ENCODE results near the gene SPPL3.

Gene SPPL3

DNA sequence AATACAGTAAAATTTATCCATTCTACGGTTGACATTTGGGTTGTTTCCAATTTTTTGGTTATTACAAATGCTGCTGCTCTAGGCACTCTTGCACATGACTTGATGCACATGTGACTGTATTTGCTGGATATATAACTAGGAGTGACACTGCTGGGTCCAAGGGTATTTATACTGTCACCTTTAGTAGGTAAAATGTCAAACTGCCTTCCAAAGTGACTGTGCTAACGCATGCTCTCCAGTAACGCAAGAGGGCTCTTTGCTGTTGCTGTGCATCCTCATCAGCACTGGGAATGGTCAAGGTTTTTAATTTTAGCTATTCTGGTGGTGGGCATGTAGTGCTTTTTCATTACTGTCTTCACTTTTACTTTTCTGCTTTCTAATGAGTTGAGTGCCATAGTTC, 116.3 kb downstream of the SPPL3 start:
- no peak for DNase-seq (ENCODE audit: low spot score)

DNA sequence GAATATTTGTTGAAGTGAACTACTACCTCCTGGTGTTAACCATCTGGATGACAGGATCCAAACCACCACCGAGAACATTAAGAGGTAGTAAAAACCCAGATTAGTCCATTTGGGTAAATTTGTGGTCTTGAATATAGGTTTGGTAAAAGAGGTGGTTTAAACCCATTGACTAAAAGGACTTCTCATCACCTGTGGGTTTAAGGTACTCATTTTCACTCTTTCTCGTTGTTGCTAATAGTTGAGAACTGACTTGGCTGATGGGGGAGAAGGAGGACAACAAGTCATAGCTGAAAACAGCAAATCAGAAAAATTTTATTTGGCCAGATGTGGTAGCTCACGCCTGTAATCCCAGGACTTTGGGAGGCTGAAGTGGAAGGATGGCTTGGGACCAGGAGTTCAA, 119.4 kb downstream of the SPPL3 start:
- no peak for DNase-seq (ENCODE audit: low spot score)

DNA sequence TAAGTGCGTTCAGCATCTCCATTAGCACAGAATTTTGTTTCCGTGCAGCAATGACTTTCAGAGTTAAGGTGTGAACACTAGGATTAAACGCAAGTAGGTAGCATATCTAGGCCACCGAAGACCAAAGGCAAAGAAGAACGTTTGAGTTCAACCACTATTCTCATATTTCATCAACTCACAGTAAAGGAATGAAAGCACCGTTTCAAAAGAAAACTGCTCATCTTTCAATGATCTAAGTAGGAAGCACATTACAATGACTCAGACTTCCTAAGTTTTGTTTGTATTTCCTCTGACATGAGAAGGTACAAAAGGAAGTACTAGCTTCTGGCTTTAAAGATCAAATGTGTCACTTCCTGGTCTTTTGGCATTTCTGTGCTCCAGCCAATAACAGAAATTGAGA, 121.0 kb downstream of the SPPL3 start:
- peak; percentile 35 for DNase-seq (ENCODE audit: low spot score)

DNA sequence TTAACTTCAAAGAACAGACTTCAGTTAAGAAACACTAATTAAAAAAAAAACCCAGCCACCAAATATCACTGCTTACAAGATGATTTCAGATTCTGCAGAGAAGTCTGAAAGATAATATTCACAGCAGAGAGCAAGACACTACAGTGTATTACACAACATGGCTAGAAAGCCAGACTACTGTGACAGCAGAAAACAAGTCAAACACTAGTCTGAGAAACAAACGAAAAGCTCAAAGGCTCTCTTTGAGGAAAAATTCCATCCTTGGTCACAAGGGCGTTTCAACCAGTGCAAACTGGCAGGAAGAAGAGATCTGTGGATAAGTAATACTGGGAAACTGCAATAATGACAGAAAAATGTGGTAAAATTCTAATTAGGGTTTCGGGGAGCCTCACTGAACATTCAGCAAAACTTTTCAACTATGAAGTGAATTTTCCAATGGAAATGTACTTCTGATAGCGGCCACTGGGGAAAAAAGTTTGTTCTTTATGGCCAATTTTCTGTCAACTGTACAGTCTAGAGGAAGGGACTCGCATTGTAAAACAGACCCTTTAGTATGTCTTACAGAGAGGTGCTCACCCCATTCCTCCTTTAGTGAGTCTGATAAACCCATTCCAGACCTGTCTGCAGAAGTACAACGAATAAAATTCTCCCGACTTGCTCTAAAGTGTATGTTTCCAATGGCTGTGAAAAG, 128.2 kb downstream of the SPPL3 start:
- DNase-seq (ENCODE audit: low spot score), result peak; percentile 76

DNA sequence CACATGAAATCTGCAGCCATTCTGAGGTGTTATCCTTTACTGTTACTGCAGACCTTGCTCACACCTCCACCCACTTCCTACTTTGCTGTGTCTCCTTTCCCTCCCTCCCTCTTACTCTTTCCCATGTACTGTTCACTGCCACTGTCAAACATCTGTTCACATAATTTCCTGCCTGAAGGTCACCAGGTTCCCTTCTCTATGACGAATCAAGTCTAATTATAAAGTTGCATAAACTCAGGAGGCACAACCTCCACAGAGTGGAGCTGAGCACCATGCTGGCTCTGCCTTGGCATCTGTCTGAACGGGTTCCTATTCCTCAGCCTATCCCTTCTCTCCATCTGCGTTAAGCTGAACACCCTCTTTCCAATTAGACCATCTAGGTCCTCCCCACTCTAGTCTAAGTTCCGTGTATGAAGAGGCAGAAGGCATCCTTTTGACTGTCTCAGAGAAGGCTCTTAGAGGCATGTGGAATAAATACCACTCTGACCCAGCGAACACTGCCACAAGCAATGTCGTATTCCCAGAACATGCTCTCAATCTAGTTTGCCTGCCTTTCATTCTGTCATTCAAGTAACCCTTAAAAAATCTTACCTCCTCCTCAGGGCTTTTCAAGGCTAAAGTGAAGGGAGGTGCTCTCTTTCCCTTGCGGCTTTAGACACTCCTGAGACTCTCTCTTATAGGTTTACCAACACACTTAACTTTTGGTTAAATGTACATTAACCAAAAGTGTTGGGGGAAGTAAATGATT, 129.8 kb downstream of the SPPL3 start:
- DNase-seq (ENCODE audit: low spot score), result no peak

DNA sequence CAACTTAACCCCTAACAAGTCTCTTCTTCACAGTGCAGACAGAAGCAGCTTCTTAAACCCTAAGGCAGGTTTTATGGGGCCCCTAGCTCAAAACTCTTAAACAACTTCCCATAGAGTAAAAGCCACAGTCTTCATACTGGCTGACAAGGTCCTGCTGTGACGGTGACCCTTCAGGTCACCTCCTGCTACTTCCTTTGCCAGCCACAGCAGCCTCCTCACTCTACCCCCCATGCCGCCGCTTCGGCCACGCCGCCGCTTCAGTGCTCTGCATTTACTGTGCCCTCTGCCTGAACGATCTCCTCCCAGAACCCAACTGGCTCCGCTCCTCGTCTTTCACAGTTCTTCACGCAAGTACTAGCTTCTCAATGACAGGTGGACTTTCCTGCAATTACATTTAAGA, 133.1 kb downstream of the SPPL3 start:
- no peak for DNase-seq (ENCODE audit: low spot score)

DNA sequence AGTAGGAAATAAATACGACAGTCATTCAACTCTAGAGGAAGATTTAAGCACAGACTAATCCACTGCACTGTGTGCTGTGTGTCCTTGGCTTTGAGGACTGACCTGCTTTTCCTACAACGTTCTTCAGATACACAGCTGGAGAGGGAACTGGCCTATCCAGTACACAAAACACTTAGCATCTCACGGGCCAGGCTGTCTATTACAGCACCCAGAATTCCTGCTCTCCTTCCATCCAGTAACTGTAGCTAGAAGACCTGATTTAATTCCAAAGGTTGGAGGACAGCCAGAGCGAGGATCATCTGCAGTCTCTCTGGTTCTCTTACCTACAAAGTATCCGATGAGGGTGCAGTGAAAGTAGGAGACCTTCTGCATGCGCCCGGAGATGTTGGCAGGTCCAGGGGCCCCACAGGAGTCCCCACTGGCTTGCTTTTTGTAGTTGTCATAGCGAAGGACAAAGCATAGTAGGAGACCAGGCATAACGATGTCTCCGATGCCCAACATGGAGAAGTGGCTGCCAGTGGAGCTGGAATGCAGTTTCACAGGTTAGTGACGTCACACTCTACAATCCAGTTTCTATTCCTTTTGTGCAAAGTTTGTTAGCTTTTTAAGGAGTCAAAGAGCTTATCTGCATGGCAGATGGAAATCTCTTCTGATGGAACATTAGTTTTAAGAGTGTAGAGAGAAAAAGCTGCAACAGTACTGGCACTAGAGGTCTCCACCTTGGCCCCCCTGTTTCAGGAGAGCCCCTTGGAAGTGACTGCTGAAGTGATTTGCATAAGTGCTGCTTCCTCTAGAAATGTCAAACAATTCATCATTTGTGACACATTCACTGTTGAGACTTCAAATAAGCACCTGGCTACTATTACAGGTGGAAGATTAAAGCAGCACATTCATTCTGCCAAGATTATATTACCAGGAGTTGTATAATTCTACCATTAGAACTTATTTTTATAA, 136.8 kb downstream of the SPPL3 start:
- no peak for DNase-seq (ENCODE audit: low spot score)

DNA sequence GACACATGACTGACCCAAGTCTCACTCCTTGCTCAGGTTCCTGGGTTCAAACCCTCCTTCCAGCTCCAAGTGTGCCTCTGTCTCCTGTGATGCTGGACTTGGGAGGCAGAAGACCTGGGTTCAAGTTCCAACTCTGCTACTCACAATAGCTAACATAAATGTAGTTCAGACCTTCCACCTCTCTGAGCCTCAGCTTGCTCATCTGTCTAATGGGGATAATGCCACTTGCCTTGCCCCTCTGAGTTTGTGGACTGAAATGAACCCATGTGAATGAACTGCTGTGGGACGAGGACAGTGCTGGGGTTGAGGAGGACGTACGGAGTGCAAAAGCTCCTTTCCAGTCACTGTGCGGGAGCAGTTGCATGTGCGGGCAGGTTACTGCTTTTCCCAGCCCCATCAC, 137.6 kb downstream of the SPPL3 start:
- DNase-seq (ENCODE audit: low spot score), result no peak

DNA sequence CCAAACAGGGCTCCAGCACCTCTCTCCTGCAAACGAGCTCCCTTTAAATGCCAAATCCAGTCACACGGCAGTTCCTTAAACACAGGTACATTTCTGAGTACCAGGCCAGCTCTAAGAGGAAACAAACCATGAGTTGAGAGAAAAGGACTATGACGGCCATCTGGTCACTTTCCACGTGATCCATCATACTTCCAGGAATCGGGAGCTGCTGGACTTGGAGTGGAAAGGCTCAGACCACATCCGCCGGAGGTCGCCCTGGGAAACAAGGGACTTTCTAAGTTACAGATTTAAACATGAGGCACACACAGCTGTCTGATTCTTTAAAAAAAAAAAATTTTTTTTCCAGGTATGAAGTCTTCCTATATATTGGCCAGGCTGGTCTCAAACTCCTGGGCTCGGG, 139.3 kb downstream of the SPPL3 start:
- no peak for DNase-seq (ENCODE audit: low spot score)

DNA sequence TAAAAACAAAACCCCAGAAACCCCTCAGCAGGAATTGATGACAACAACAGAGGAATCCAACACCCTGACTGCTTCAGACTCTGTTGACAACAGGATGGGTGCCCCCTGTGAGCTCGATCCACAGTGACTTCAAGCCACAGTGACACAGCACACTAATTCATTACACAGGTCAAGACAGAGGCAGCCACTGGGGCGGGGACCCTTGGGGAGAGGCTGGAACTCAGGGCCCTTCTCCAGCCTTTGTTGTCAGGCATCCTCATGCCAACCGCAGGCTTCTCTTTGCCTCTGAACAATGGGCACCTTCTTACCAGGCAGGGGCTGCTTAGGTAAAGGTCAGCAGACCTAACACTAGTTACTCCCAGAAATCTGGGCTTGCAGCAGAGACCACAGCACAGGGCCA, 140.9 kb downstream of the SPPL3 start:
- DNase-seq (ENCODE audit: low spot score), result no peak

DNA sequence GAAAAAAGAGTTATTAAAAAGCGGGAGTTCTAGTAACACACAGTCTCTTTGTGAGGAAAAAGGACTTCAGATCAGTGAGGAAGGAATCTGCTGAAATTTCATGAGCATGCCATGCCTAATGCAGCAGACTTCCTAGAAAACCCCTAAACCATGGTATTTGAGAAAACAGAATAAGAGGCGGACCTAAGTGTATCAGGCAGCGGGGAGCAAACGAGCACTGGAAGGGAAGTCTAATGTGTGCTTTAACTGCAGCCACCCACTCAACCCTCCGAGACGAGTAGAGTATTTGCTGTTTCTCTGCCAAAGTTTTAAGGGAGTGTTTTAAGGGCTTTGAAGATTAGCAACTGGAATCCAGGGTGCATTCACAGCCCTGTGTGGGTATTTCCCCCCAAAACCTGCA, 142.1 kb downstream of the SPPL3 start:
- no peak for DNase-seq (ENCODE audit: low spot score)

DNA sequence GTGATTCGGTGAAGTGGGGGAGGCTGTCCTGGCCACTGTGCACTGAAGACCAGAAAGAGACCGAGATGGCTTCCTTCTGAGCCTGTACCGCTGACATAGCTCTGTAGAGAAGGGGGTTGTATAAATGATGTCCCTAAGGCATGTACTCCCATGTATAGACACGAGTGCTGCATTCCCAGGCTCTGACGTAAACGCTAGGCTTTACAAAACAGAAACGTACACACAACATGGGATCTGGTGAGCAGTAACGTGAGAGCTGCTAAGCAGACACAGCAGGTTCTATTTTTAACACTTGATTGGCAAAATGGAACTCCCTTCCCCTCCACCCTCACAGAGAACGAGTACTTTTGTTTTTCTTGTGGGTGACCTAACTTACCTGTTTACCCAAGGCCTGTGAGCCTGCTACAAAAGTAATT, 142.6 kb downstream of the SPPL3 start:
- no peak for DNase-seq (ENCODE audit: low spot score)

DNA sequence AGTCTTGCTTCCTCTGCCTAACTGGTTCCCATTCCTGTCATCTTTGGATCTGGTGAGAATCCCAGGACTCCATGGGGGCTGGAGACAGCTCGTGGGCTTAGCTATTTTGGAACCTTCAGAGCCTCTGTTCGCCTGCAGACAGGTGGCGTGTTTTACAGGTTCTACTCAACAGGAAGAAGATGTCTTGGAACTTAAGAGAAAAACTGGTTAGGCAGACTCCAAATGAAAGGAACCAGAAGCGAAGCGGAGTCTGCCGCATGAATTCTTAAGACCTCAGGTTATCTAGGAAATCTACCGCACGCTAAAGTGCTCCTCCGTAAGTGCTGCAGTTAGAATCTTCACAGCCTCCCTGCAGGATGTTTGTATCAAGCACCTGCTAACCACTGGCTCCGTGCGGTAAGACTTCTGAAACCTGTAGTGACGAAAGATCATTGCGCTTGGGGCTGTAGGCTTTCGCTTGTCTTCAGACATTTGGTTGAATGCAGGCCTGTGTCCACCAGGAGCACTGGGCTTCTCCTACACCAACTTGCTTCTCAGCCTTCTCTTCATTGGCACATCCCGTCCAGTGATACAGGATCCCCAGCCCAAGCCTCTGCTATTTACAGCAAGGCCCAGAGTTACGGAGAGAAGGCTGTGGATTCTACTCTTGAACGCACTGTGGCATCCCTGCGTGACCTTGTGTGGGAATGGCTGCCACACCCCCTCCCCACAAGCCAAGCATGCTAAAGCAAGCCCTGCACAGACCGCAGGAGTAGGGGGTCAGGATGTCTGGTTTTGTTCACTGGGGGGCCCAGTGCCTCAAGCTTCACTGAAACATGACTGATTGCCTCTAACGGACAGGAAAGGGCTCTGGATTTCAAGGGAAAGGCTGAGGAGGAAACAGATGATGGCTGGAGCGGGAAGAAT, 143.6 kb downstream of the SPPL3 start:
- DNase-seq (ENCODE audit: low spot score), result no peak

DNA sequence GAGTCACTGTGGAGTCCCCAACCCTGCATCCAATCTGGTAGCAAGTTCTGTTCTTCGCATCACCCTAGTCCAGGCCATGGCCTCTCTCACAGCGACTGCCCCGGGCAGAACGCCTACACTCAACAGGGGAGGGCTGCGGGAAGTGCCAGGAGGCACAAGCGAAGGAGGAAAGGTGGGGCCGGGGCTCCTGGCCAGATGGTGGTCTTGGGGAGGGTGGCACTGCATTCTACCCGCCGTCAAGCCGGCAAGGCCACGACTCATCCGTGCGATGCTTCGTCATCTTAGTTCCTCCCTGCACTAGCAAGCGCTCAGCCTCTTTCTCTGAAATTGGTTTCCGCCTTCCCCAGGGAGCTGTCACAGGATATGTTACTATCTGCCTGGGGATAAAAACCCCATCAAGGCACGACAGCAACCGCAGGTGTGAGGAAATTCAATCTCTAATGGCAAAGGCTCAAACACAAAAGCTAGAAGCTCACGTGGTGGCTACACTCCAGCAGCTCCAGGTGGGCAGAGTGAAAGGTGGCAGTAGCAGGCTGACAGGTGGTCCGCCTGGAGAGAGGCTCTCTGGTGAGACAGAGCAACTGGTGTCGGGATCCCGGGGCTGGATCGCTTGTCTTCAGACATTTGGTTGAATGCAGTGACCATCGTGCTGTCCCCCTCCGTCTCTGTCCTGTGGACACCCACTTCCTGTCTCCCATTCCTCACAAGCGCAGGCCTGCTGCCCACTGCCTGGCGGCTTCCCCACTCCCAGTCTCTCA, 144.4 kb downstream of the SPPL3 start:
- DNase-seq (ENCODE audit: low spot score), result no peak

DNA sequence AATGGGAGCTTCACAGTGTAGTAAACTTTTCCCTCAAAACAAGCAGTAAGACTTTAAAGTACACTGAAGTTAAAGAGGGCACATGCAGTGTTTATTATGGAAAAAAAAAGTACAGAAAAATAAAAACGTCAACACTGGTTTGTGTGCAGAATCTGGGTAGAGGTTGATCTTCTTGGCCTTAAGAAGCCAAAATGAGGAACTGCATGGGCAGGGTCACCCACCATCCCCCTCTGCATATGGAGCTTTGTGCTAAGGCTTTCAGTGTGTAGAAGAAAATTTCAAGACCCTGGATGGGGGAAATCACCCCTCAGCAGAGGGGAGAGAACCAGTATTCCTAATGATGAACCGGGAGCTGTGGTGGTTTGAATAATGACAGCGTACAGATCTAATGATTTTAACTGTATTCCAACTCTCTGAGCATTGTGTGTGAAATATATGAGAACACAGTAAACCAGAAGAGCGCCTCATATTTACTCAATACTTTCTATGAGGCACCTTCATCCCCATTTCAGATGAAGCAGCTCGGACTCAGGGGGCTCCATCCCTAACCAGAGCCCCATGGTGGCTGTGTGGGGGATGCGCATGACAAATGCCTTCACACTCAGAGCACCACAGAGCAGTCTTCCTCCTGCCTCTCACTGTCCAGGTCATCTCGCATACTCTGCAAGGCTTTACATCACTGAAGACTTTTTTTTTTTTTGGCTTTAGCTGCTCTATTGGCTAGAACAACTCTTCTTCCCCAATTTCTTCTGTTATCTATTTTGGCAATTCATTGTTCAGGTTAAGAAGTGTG, 145.2 kb downstream of the SPPL3 start:
- no peak for DNase-seq (ENCODE audit: low spot score)

DNA sequence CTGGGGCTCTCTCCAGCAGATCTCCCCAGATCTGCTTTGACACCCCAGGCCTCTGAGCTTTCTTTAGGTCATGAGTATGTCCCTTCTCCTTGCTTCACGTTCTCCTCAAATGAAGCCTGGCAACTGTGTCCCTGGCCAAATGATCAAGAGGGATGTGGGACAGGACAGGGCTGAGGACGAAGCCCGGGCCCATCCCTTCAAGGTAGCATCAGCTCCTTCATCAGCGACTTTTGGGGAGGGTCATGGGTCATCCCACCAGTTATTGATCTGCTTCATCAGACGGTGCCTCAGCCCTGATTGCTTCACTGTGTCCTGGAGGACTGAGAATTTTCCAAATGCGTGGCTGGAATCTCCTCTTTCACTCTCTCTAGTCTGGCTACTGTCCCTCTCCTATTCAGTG, 146.2 kb downstream of the SPPL3 start:
- no peak for DNase-seq (ENCODE audit: low spot score)

DNA sequence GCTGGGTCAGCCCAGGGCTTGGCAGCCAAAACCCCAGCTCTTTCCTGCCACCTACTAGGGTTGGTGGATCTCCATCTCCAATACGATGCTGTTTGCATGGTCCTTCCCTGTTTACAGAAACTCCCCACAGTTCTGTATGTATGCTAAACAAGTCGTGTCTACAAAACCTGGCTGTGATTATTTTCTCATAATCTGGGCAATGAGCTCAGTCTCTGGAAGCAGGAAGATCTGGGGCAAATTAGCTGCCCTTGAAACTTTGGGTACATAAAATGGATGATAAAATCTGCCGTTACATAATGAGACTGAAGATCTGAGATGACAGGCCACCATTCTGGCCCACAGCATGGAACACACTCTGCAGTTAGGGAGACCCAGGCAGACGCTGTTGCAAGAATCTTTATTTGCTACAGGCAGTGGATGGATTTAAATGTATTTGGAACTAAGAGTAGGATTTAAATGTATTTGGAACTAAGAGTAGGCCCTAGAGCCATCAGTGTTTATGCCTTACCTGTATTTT, 146.9 kb downstream of the SPPL3 start:
- no peak for DNase-seq (ENCODE audit: low spot score)

DNA sequence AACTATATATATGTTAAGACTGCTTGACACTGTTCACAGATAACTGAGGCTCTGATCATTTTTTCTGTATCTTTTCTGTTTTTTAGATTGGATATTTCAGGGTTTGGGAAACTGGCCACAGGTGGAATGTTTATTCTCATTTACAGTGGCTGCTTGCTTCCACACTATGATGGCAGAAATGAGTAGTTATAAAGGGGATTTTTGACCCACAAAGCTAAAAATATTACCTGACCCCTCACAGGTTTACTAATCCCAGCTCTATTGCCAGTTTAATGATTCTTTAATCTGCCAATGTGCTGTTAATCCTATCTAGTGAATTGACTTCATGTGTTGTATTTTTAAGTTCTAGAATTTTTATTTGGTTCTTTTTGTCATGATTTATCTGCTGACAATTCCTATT, 148.9 kb downstream of the SPPL3 start:
- DNase-seq (ENCODE audit: low spot score), result no peak

DNA sequence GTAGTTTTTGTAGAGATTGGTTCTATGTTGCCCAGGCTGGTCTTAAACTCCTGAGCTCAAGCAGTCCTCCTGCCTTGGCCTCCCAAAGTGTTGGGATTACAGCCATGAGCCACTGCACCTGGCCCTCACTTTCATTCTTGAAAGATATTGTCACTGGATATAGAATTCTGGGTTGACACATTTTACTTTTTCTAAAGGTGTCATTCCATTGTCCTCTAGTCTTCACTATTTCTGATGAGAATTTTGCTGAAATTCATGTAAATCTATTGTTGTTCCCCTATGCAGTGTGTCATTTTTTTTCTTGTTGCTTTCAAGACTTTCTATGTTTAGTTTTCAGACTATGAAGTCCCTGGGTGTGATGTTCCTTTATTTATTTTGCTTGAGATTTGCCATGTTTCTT, 149.4 kb downstream of the SPPL3 start:
- no peak for DNase-seq (ENCODE audit: low spot score)

DNA sequence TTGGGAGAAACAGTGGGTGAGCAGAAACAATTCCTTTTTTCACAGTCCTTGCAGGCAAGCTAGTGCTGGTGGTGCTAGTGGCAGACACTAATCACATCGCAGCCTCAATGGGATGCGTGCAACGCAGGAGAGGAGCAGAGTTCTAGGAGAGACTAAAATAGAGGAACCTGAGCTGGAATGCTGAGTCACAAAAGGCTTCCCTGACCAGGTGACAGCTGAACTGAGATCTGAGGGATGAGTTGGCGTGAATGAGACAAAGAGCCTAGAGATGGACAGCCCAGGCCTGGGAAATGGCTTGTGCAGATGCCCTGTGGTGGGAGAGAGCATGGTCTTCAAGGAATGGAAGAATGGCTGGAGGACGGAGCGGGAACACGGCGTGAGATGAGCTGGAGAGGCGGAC, 152.8 kb downstream of the SPPL3 start:
- no peak for DNase-seq (ENCODE audit: low spot score)
